ENCODE results near the gene MRPS34.
A peak's percentile ranks its signal among the peaks of the same experiment; 100 is the strongest.

Gene MRPS34

DNA sequence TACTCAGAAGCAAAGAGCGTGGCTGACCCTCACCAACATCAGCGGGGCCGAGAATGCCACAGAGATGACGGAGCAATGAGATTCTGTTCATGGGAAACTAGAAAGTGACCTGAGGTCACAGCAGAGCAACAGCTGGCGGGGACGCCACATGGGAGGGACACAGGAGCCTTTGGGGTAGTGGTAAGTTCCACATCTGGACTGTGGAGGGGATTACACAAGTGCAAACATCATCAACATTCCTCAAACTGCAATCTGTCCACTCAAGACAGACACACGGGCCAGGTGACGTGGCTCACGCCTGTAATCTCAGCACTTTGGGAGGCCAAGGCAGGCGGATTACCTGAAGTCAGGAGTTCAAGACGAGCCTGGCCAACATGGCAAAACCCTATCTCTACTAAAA lies 42.5 kb upstream of the MRPS34 start:
- Histone ChIP-seq H3K4me1 (ENCODE audit: insufficient read depth, low read length) (no peaks in the 10 kb centered on the region), H3K27ac (ENCODE audit: low read length) (no peak overlapping the region), H3K79me2 (ENCODE audit: insufficient read depth, low read length) (no peaks in the 10 kb centered on the region), H2AFZ (ENCODE audit: low read depth, low read length) (no peak overlapping the region), H3K9me3 (ENCODE audit: insufficient read depth, low read length, severe bottlenecking) (no peaks in the 10 kb centered on the region), H3K27me3 (ENCODE audit: insufficient read depth, low read length, poor library complexity) (no peaks in the 10 kb centered on the region), H3K36me3 (ENCODE audit: insufficient read depth, low read length) (peaks cover 65% of the 10 kb centered on the region), H3K4me2 (ENCODE audit: insufficient read depth, low read length) (no peak overlapping the region), H4K20me1 (ENCODE audit: insufficient read depth, low read length) (no peaks in the 10 kb centered on the region; the same call in 1 of the 2 replicates), H3K4me3 (ENCODE audit: low read depth in 1 of 2, low read length in 2 of 2) (no peak overlapping the region), H3K9ac (ENCODE audit: low read depth, low read length) (no peak overlapping the region)
- ATAC-seq (ENCODE audit: insufficient read depth, low read depth) (no peak), DNase-seq (no peak)
- TF ChIP-seq, protein P1, sequence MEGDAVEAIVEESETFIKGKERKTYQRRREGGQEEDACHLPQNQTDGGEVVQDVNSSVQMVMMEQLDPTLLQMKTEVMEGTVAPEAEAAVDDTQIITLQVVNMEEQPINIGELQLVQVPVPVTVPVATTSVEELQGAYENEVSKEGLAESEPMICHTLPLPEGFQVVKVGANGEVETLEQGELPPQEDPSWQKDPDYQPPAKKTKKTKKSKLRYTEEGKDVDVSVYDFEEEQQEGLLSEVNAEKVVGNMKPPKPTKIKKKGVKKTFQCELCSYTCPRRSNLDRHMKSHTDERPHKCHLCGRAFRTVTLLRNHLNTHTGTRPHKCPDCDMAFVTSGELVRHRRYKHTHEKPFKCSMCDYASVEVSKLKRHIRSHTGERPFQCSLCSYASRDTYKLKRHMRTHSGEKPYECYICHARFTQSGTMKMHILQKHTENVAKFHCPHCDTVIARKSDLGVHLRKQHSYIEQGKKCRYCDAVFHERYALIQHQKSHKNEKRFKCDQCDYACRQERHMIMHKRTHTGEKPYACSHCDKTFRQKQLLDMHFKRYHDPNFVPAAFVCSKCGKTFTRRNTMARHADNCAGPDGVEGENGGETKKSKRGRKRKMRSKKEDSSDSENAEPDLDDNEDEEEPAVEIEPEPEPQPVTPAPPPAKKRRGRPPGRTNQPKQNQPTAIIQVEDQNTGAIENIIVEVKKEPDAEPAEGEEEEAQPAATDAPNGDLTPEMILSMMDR (IDR thresholded peaks at IDR 0.05; ENCODE audit: borderline replicate concordance, extremely low read depth, low read length, poor library complexity, severe bottlenecking) = no peak
- TF ChIP-seq EZH2 (IDR thresholded peaks at IDR 0.05; ENCODE audit: borderline replicate concordance, low read depth, low read length, severe bottlenecking) = no peak

DNA sequence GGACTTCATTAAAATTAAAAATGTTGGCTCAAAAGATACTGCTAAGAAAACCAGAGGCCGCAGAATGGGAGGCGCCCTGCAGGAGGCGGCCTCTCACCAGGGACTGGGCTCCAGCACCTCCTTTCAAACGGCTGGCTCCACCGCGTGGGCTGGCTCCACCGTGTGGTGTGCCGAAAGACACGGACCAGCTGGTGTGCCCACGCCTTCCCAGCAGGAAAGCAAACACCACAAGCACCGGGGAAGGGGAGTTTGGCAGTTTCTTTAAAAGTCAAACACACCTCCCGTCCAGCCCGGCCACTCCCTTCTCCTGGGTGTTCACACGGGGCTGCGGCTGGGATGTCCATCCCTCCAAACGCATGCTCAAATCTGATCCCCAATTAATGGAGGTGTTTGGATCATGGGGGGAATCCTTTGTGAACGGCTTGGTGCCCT lies 39.8 kb upstream of the MRPS34 start:
- no peaks in the 10 kb centered on the region for H3K27me3 ChIP-seq (ENCODE audit: insufficient read depth, low read length, poor library complexity)
- H3K9ac ChIP-seq (ENCODE audit: low read depth, low read length) = no peak overlapping the region
- peaks cover 62% of the 10 kb centered on the region for H3K36me3 ChIP-seq (ENCODE audit: insufficient read depth, low read length)
- no peak overlapping the region for H2AFZ ChIP-seq (ENCODE audit: low read depth, low read length)
- no peaks in the 10 kb centered on the region for H4K20me1 ChIP-seq (ENCODE audit: insufficient read depth, low read length)
- no peak overlapping the region for H3K27ac ChIP-seq (ENCODE audit: low read length)
- H3K4me1 ChIP-seq (ENCODE audit: insufficient read depth, low read length) = no peaks in the 10 kb centered on the region
- no peak overlapping the region for H3K4me2 ChIP-seq (ENCODE audit: insufficient read depth, low read length)
- DNase-seq (peak; percentile 28), ATAC-seq (ENCODE audit: insufficient read depth, low read depth) (0 out of 3 replicates have a peak, but pooled peaks have one; percentile 42)
- no peak overlapping the region for H3K4me3 ChIP-seq (ENCODE audit: low read depth in 1 of 2, low read length in 2 of 2)
- TF ChIP-seq, protein P1 (IDR thresholded peaks at IDR 0.05; ENCODE audit: borderline replicate concordance, extremely low read depth, low read length, poor library complexity, severe bottlenecking) = peak; percentile 36
- TF ChIP-seq EZH2 (IDR thresholded peaks at IDR 0.05; ENCODE audit: borderline replicate concordance, low read depth, low read length, severe bottlenecking) = no peak
- H3K79me2 ChIP-seq (ENCODE audit: insufficient read depth, low read length) = no peaks in the 10 kb centered on the region
- H3K9me3 ChIP-seq (ENCODE audit: insufficient read depth, low read length, severe bottlenecking) = no peaks in the 10 kb centered on the region

DNA sequence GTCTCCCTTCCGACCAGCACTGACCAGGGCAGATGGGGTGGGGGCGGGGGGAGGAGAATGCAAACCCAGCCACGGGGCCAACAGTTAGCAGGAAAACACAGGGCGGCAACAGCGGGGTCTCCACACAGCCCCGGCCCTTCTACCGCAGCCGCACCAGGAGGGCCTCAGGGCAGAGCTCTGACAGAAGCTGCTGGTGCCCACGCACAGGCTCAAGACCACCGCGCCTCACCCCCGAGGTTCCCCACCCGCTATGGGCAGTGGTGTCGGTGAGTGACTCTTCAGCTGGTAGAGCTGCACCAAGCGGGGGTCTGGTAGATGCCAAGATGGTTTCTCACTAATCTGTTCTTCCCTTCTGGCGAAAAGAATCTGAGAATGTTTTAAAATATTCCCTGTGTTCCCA lies 37.6 kb upstream of the MRPS34 start:
- DNase-seq (no peak), ATAC-seq (ENCODE audit: insufficient read depth, low read depth) (no peak)
- TF ChIP-seq, protein P1 (IDR thresholded peaks at IDR 0.05; ENCODE audit: borderline replicate concordance, extremely low read depth, low read length, poor library complexity, severe bottlenecking) = no peak
- TF ChIP-seq EZH2 (IDR thresholded peaks at IDR 0.05; ENCODE audit: borderline replicate concordance, low read depth, low read length, severe bottlenecking) = no peak
- Histone ChIP-seq H3K4me3 (ENCODE audit: low read depth in 1 of 2, low read length in 2 of 2) (no peak overlapping the region), H3K4me2 (ENCODE audit: insufficient read depth, low read length) (no peak overlapping the region), H3K4me1 (ENCODE audit: insufficient read depth, low read length) (no peaks in the 10 kb centered on the region), H2AFZ (ENCODE audit: low read depth, low read length) (no peak overlapping the region), H3K79me2 (ENCODE audit: insufficient read depth, low read length) (no peaks in the 10 kb centered on the region), H3K36me3 (ENCODE audit: insufficient read depth, low read length) (peaks cover 55% of the 10 kb centered on the region), H3K9me3 (ENCODE audit: insufficient read depth, low read length, severe bottlenecking) (no peaks in the 10 kb centered on the region), H3K27me3 (ENCODE audit: insufficient read depth, low read length, poor library complexity) (no peaks in the 10 kb centered on the region), H4K20me1 (ENCODE audit: insufficient read depth, low read length) (no peaks in the 10 kb centered on the region), H3K9ac (ENCODE audit: low read depth, low read length) (no peak overlapping the region), H3K27ac (ENCODE audit: low read length) (no peak overlapping the region)

DNA sequence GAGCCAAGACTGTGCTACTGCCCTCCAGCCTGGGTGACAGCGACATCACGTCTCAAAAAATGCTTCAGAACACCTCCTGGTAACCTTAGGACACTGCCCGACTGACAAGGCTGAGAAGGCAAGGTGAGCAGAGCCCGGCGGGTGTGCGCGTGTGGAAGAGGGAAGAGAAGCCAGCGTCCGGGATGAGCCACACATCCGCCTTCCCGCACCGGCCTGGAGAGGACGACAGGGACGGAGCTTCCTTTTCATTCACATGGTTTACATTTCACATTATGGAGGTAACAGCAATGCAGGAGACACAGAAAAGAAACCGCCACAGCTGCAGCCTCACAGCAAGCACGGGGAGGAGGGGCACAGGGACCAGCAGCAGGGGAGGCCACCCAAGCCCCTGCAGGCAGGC lies 37.2 kb upstream of the MRPS34 start:
- DNase-seq = no peak
- H3K79me2 ChIP-seq (ENCODE audit: insufficient read depth, low read length) = no peaks in the 10 kb centered on the region
- H3K9ac ChIP-seq (ENCODE audit: low read depth, low read length) = no peak overlapping the region
- H3K9me3 ChIP-seq (ENCODE audit: insufficient read depth, low read length, severe bottlenecking) = no peaks in the 10 kb centered on the region
- H3K36me3 ChIP-seq (ENCODE audit: insufficient read depth, low read length) = peaks cover 51% of the 10 kb centered on the region
- H4K20me1 ChIP-seq (ENCODE audit: insufficient read depth, low read length) = no peaks in the 10 kb centered on the region
- H3K4me2 ChIP-seq (ENCODE audit: insufficient read depth, low read length) = no peak overlapping the region
- no peak overlapping the region for H3K27ac ChIP-seq (ENCODE audit: low read length)
- no peak for ATAC-seq (ENCODE audit: insufficient read depth, low read depth)
- no peaks in the 10 kb centered on the region for H3K4me1 ChIP-seq (ENCODE audit: insufficient read depth, low read length)
- no peak overlapping the region for H2AFZ ChIP-seq (ENCODE audit: low read depth, low read length)
- no peaks in the 10 kb centered on the region for H3K27me3 ChIP-seq (ENCODE audit: insufficient read depth, low read length, poor library complexity)
- TF ChIP-seq, protein P1 (IDR thresholded peaks at IDR 0.05; ENCODE audit: borderline replicate concordance, extremely low read depth, low read length, poor library complexity, severe bottlenecking) = no peak
- TF ChIP-seq EZH2 (IDR thresholded peaks at IDR 0.05; ENCODE audit: borderline replicate concordance, low read depth, low read length, severe bottlenecking) = no peak
- H3K4me3 ChIP-seq (ENCODE audit: low read depth in 1 of 2, low read length in 2 of 2) = no peak overlapping the region
